ENCODE measurements around the gene STX4. TPM values are rescaled to one million over a fixed set of nuclear protein-coding genes. Genes with fewer than 3 reads are reported as not detected.

The STX4 gene
- polyA plus RNA-seq, 1 of the 3 experiments (the other 2 are of a cell fraction), result 117 TPM

DNA sequence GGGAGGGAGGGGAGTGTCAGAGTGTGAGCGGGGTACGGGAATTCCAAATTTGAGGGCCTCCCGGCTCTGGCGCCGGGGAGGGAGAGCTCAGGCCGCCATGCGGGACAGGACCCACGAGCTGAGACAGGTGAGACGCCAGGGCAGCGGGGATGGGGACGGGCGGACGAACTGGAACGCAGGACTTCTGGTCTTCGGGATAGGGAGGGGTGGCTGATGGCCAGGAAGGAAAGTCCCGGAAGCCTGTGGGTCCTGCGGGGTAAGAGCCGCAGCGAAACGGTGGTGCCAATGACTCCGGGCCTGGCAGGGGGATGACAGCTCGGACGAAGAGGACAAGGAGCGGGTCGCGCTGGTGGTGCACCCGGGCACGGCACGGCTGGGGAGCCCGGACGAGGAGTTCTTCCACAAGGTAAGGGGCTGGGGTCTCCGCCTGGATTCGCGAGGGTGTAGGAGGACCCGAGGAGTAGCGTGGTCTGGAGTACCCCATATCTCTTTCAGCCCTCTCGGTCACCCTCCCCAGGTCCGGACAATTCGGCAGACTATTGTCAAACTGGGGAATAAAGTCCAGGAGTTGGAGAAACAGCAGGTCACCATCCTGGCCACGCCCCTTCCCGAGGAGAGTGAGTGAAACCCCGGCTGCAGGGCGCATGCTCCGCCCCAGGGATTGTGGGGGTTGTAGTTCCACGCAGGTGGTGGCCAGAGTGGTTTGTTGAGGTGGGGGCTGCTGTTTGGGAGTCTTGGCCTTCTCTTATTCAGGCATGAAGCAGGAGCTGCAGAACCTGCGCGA lies 543 bp downstream of the STX4 start:
- no peaks in the 10 kb centered on the region for H3K27me3 ChIP-seq (ENCODE audit: insufficient read depth)
- 8% methylated on average over 22 of the region's 47 CpGs for WGBS (ENCODE audit: low lambda C conversion rate)
- peak overlapping the region; percentile 81; the same call in 1 of the 2 replicates for H2AFZ ChIP-seq (ENCODE audit: low read depth)
- peaks cover 9 to 10% of the 10 kb centered on the region in 2 experiments; a peak in 2 of 4 replicates for H3K4me1 ChIP-seq (ENCODE audit: control insufficient read depth in 1 of 2, insufficient read depth in 2 of 2, low read depth in 1 of 2, low read length in 1 of 2)
- ChIA-PET POLR2A (interaction anchor here (0.6 to 1.5 kb wide), 4 partner anchors 39 to 147 kb away, joined by 3 to 5 read pairs (median 3); partner anchors contain the start of genes KAT8 and ZNF668), CTCF (interaction anchor here (0.6 to 1.6 kb wide), 3 partner anchors 11 to 109 kb away, joined by 3 to 5 read pairs (median 4); partner anchors contain the start of gene HSD3B7)
- TF ChIP-seq MXI1 (IDR thresholded peaks at IDR 0.05; ENCODE audit: low read depth, low read length) (peak; percentile 56), NRF1 (IDR thresholded peaks at IDR 0.05; ENCODE audit: low read depth, low read length) (peak; percentile 89), GABPA (IDR thresholded peaks at IDR 0.05; ENCODE audit: low read depth) (peak; percentile 21; the same call in 1 of the 2 replicates), CHD2 (IDR thresholded peaks at IDR 0.05; ENCODE audit: low read length, partially characterized antibody) (peak; percentile 24), POLR2AphosphoS5 (IDR thresholded peaks at IDR 0.05; ENCODE audit: low read depth, low read length) (peak; percentile 46; the same call in 1 of the 2 replicates), EP300 (IDR thresholded peaks at IDR 0.05; ENCODE audit: borderline replicate concordance in 1 of 2, low read depth in 1 of 2, low read length in 1 of 2) (no peak), RCOR1 (IDR thresholded peaks at IDR 0.05; ENCODE audit: low read length) (no peak), MEF2A (IDR thresholded peaks at IDR 0.05; ENCODE audit: borderline replicate concordance, low read depth) (no peak), TAF1 (IDR thresholded peaks at IDR 0.05; ENCODE audit: borderline replicate concordance, low read depth, low read length) (no peak), FOXJ3 (CRISPR knock-in tag; IDR thresholded peaks at IDR 0.05) (no peak)
- TF ChIP-seq, protein P1, sequence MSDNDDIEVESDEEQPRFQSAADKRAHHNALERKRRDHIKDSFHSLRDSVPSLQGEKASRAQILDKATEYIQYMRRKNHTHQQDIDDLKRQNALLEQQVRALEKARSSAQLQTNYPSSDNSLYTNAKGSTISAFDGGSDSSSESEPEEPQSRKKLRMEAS (IDR thresholded peaks at IDR 0.05; ENCODE audit: low read depth), result peak; percentile 49
- TF ChIP-seq, protein P2, sequence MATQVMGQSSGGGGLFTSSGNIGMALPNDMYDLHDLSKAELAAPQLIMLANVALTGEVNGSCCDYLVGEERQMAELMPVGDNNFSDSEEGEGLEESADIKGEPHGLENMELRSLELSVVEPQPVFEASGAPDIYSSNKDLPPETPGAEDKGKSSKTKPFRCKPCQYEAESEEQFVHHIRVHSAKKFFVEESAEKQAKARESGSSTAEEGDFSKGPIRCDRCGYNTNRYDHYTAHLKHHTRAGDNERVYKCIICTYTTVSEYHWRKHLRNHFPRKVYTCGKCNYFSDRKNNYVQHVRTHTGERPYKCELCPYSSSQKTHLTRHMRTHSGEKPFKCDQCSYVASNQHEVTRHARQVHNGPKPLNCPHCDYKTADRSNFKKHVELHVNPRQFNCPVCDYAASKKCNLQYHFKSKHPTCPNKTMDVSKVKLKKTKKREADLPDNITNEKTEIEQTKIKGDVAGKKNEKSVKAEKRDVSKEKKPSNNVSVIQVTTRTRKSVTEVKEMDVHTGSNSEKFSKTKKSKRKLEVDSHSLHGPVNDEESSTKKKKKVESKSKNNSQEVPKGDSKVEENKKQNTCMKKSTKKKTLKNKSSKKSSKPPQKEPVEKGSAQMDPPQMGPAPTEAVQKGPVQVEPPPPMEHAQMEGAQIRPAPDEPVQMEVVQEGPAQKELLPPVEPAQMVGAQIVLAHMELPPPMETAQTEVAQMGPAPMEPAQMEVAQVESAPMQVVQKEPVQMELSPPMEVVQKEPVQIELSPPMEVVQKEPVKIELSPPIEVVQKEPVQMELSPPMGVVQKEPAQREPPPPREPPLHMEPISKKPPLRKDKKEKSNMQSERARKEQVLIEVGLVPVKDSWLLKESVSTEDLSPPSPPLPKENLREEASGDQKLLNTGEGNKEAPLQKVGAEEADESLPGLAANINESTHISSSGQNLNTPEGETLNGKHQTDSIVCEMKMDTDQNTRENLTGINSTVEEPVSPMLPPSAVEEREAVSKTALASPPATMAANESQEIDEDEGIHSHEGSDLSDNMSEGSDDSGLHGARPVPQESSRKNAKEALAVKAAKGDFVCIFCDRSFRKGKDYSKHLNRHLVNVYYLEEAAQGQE (IDR thresholded peaks at IDR 0.05; ENCODE audit: low read depth, low read length), result no peak
- H3K36me3 ChIP-seq (replicated peaks in 1 of 2; ENCODE audit: control insufficient read depth in 1 of 2, insufficient read depth in 2 of 2, low read length in 1 of 2), result peaks cover 16 to 31% of the 10 kb centered on the region in 2 experiments
- H3K9me3 ChIP-seq, result no peaks in the 10 kb centered on the region
- DNase-seq, result peak; percentile 98
- H3K9me2 ChIP-seq, result no peaks in the 10 kb centered on the region
- peak overlapping the region; percentile 87 to 97 for H3K4me3 ChIP-seq (ENCODE audit: low read depth in 2 of 2, low read length in 1 of 2)
- peaks cover 19% of the 10 kb centered on the region for H3K79me2 ChIP-seq (ENCODE audit: insufficient read depth)
- peaks cover 7% of the 10 kb centered on the region for H4K20me1 ChIP-seq (ENCODE audit: insufficient read depth)
- peak overlapping the region; percentile 77 for H3K4me2 ChIP-seq
- H3K9ac ChIP-seq, result peak overlapping the region; percentile 84
- H3F3A ChIP-seq (replicated peaks; ENCODE audit: insufficient read depth), result peaks cover 8% of the 10 kb centered on the region
- H3K27ac ChIP-seq (ENCODE audit: low read depth in 2 of 2, low read length in 1 of 2), result peak overlapping the region; percentile 59 to 64
